Ascending aorta (tissue), 2 donors: Measurements from ENCODE around the gene ZNF770. TPM values are rescaled to one million over a fixed set of nuclear protein-coding genes. Genes with fewer than 3 reads are reported as not detected.
A peak's percentile ranks its signal among the peaks of the same experiment; 100 is the strongest.
"Not testable (repeated sequence)": the region's sequence is repeated elsewhere in the genome, so short reads cannot be mapped to it uniquely, and the experiment has no call there.

Experiments used
- DNase-seq, 2 donors: peaks; one replicate each; pipeline ENCODE4 v3.0.0-alpha.2; 2019; ENCODE audit warnings: low spot score in 2 of 2
- H3K27ac ChIP-seq, 2 donors: fragments of 200-600 bp; sonication (generic); one replicate each; pipeline ENCODE4 v1.5.1; 2016 to 2017; ENCODE audit warnings: mild to moderate bottlenecking in 1 of 2
- H3K27me3 ChIP-seq: fragments of 200-600 bp; sonication (generic); one replicate; pipeline ENCODE4 v1.5.1; 2017
- H3K36me3 ChIP-seq, 2 donors: fragments of 200-600 bp; sonication (generic); one replicate each; pipeline ENCODE4 v1.5.1; 2016
- H3K4me1 ChIP-seq, 2 donors: fragments of 200-600 bp; sonication (generic); one replicate each; pipeline ENCODE4 v1.5.1; 2016 to 2017; ENCODE audit warnings: mild to moderate bottlenecking in 1 of 2
- H3K4me3 ChIP-seq, 2 donors: fragments of 200-600 bp; sonication (generic); one replicate each; pipeline ENCODE4 v1.5.1; 2016 to 2017; ENCODE audit warnings: mild to moderate bottlenecking in 1 of 2
- H3K9me3 ChIP-seq, 2 donors: fragments of 200-600 bp; sonication (generic); one replicate each; pipeline ENCODE4 v1.5.1; 2016
- CTCF ChIP-seq, 3 experiments: fragments of 200-600 bp in 2 of 3; fragments of 450-650 bp in 1 of 3; sonication (generic) in 2 of 3; IDR thresholded peaks; one replicate each; pipeline ENCODE4 v1.5.1; 2016 to 2019; ENCODE audit warnings: antibody characterized with exemption in 3 of 3, mild to moderate bottlenecking in 1 of 3, moderate library complexity in 1 of 3
- intact Hi-C: fragments of 100-400 bp; cut with DNase I; formaldehyde crosslinking; loops from one replicate; pipeline ENCODE4 v1.15.1; 2023
- total RNA-seq: library from RNA; depleted of rRNA; stranded (reverse); fragments of >200 nt; gene quantifications from one replicate; pipeline ENCODE4 v1.1.0, GENCODE V29; 2016

ZNF770 gene
- total RNA-seq, 1 donor from 2014 or later = 87.7 TPM

DNA sequence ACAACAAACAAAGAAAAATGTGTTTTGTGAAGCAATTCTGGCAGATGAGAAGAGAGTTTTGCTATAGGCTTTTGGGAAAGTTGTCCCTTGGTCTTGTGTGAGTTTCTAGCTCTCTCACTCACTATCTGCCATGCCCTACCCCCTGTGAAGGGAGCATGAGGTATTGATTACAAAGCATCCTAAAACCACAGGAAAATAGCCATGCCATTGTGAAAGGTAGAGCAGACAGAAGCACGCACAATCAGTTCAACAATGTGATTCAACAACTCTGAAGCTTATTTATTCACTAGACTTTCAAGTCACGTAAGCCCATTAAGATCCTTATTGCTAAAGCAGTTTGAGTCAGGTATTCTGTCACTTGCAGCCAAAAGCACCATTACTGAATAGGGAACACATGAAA lies 12.0 kb downstream of the ZNF770 start:
- intact Hi-C loops = no loop called here
- no peak for TF ChIP-seq CTCF (IDR thresholded peaks at IDR 0.05)

GRCh38 chr15:34973512-34973911 lies 14.6 kb downstream of the ZNF770 start:
- no peaks in the 10 kb centered on the region for H3K27me3 ChIP-seq
- H3K4me1 ChIP-seq = peaks cover 0 to 9% of the 10 kb centered on the region in 2 donors
- TF ChIP-seq CTCF (IDR thresholded peaks at IDR 0.05) = no peak
- no peaks in the 10 kb centered on the region for H3K9me3 ChIP-seq
- H3K27ac ChIP-seq = no peak overlapping the region
- intact Hi-C loops = no loop called here
- no peaks in the 10 kb centered on the region for H3K36me3 ChIP-seq
- no peak overlapping the region for H3K4me3 ChIP-seq
- DNase-seq = no peak

More for the DNA sequence above, 12.0 kb downstream of the ZNF770 start:
- Histone ChIP-seq H3K4me3 (no peak overlapping the region), H3K36me3 (peaks cover 0 to 2% of the 10 kb centered on the region in 2 donors), H3K9me3 (no peaks in the 10 kb centered on the region), H3K4me1 (no peaks in the 10 kb centered on the region), H3K27me3 (no peaks in the 10 kb centered on the region), H3K27ac (no peak overlapping the region)
- DNase-seq = no peak

DNA sequence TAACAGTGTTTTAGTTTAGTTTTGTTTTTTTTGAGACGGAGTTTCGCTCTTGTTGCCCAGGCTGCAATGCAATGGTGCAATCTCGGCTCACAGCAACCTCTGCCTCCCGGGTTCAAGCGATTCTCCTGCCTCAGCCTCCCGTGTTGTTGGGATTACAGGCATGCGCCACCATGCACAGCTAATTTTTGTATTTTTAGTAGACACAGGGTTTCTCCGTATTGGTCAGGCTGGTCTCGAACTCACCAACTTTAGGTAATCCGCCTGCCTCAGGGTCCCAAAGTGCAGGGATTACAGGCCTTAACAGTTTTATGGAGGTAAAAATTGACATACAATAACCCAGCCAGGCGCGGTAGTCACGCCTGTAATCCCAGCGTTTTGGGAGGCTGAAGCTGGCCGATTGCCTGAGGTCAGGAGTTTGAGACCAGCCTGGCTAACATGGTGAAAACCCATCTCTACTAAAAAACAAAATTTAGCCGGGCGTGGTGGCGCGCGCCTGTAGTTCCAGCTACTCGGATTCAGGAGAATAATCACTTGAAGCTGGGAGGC lies 17.9 kb downstream of the ZNF770 start:
- H3K9me3 ChIP-seq, H3K36me3 ChIP-seq, H3K27me3 ChIP-seq, DNase-seq, intact Hi-C loops: not testable (repeated sequence)
- H3K4me1 ChIP-seq = peaks cover 0 to 27% of the 10 kb centered on the region in 2 donors
- H3K4me3 ChIP-seq = peak overlapping the region; percentile 79 to 86
- H3K27ac ChIP-seq = peak overlapping the region; percentile 79 to 81

GRCh38 chr15:34969340-34970097 lies 18.6 kb downstream of the ZNF770 start, which contains the start of gene AQR:
Gene AQR (minus strand): TSS chr15:34969742. CDS start chr15:34969613, 129 bp downstream.
- no peaks in the 10 kb centered on the region for H3K27me3 ChIP-seq
- peak; percentile 83 to 98 for DNase-seq
- peak within 1 kb of the TSS; percentile 79 to 86 for H3K4me3 ChIP-seq
- intact Hi-C loops = loop anchor here (1.0 kb wide), 1 partner anchor 19 kb away; the partner anchor contains the start of gene ZNF770
- peak; percentile 74 to 95 (median 83) for TF ChIP-seq CTCF (IDR thresholded peaks at IDR 0.05)
- peaks cover 0 to 27% of the 10 kb centered on the region in 2 donors for H3K4me1 ChIP-seq
- peak within 1 kb of the TSS; percentile 79 to 81 for H3K27ac ChIP-seq
- no peaks in the 10 kb centered on the region for H3K36me3 ChIP-seq
- H3K9me3 ChIP-seq = no peaks in the 10 kb centered on the region

GRCh38 chr15:34964277-34964676 lies 23.8 kb downstream of the ZNF770 start:
- Histone ChIP-seq H3K27ac (no peak overlapping the region), H3K4me1 (peaks cover 0 to 22% of the 10 kb centered on the region in 2 donors), H3K36me3 (peaks cover 12 to 17% of the 10 kb centered on the region in 2 donors), H3K27me3 (no peaks in the 10 kb centered on the region), H3K9me3 (no peaks in the 10 kb centered on the region), H3K4me3 (no peak overlapping the region)
- intact Hi-C loops = no loop called here
- no peak for DNase-seq
- TF ChIP-seq CTCF (IDR thresholded peaks at IDR 0.05) = no peak

DNA sequence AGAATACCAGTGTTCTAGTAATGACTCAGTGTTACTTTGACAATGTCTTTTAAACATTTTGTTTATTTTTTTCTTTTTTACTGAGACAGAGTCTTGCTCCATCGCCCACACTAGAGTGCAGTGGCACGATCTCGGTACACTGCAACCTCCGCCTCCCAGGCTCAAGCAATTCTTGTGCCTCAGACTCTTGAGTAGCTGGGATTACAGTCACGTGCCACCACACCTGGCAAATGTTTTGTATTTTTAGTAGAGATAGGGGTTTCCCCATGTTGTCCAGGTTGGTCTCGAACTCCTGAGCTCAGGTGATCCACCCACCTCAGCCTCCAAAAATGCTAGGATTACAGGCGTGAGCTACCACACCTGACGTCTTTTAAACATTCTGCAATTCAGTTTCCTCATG lies 34.2 kb downstream of the ZNF770 start:
- DNase-seq = no peak
- no peak for TF ChIP-seq CTCF (IDR thresholded peaks at IDR 0.05)
- intact Hi-C loops = no loop called here
- Histone ChIP-seq H3K4me3 (no peak overlapping the region), H3K27ac (no peak overlapping the region), H3K4me1 (no peaks in the 10 kb centered on the region), H3K27me3 (no peaks in the 10 kb centered on the region), H3K9me3 (no peaks in the 10 kb centered on the region), H3K36me3 (no peaks in the 10 kb centered on the region)
